Measurements from ENCODE around the gene RPS15A.
"Not testable (repeated sequence)": the region's sequence is repeated elsewhere in the genome, so short reads cannot be mapped to it uniquely, and the experiment has no call there.

RPS15A gene

GRCh38 chr16:18797746-18798145 lies 7.6 kb upstream of the RPS15A start:
- DNase-seq (ENCODE audit: low read depth in 2 of 2), result no peak

- DNase-seq (ENCODE audit: low read depth in 2 of 2), result no peak
These were observed 6.2 kb upstream of the RPS15A start for GRCh38 chr16:18796377-18796776.

DNA sequence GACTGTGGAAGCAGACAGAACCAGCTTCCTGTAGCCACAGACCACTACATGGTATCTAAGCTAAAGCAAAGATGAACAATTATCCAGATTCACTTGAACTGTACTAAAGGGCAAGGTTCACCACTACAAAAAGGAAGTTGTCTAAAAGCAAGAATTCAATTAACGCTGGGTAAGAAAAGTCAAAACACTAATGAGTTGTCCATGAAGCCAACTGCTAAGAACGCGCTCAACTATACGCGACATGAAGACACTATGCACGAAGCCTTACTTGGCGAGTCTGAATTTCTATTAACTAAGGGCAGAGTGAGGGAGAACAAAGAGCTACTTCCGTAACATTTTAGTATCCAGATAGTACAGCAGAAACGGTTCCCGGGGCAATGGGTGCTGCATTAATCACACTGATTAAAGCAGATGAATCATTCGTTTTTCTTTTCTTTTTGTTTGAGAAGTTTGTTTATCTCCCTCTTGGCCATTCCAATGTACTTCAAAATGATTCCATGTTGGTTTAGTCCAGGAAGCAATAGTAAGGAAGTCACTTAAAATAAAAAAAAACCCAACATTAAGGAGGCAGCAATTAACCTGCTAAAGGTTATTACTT lies 2.8 kb upstream of the RPS15A start:
- DNase-seq (ENCODE audit: low read depth in 2 of 2), result no peak

DNA sequence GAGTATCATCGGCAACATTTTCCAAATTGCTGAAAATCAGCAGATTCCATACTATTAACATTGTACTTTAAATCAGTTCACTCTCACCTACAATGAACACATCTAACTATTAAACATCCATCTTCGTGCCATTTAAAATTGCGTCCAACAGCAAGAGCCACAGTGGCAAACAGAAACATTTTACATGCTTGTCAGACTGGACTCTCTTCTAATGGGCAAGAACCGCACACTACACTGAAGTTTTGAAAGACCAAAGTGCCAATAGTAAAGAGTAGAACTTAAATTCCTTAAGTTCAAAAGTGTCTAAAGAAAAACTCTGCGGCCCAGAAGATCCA lies 652 bp downstream of the RPS15A start:
- no peak for DNase-seq (ENCODE audit: low read depth in 2 of 2)

DNA sequence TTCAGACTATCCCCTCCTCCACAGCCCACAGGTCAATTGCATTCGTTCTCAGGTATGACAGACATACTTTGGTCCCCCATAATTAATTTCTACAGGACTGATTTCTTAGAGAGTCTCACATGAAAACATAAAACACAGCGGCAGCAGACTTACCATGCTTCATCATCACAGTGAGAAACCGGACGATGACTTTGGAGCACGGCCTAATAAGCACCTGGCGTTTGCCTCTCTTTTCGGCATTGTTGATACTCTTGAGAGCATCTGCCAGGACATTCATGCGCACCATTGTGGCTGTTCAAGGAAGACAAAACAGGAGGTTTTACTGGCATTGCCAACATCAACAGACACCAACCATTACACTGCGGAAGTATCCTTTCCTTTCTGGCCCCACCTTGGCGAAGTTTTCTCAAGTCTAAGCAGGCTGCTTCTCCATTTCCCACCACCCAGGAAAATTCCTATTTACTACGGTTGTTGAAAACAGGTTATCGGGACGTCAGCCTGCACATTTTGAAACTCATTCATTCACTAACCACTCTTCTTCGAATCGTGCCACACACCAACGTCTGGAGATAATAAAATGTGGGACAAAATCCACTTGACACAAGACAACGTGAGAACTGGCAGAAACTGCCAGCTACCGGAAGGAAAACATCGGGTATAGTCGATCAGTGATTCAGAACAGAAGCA lies 1.2 kb downstream of the RPS15A start:
- no peak for DNase-seq (ENCODE audit: low read depth in 2 of 2)

GRCh38 chr16:18784917-18785623 lies 5.1 kb downstream of the RPS15A start:
- DNase-seq (ENCODE audit: low read depth in 2 of 2), result no peak

GRCh38 chr16:18783430-18784341 lies 6.4 kb downstream of the RPS15A start:
- DNase-seq (ENCODE audit: low read depth in 2 of 2), result no peak

GRCh38 chr16:18782697-18783429 lies 7.3 kb downstream of the RPS15A start:
- no peak for DNase-seq (ENCODE audit: low read depth in 2 of 2)

GRCh38 chr16:18781232-18781631 lies 8.9 kb downstream of the RPS15A start:
- DNase-seq (ENCODE audit: low read depth in 2 of 2), result not testable (repeated sequence)

DNA sequence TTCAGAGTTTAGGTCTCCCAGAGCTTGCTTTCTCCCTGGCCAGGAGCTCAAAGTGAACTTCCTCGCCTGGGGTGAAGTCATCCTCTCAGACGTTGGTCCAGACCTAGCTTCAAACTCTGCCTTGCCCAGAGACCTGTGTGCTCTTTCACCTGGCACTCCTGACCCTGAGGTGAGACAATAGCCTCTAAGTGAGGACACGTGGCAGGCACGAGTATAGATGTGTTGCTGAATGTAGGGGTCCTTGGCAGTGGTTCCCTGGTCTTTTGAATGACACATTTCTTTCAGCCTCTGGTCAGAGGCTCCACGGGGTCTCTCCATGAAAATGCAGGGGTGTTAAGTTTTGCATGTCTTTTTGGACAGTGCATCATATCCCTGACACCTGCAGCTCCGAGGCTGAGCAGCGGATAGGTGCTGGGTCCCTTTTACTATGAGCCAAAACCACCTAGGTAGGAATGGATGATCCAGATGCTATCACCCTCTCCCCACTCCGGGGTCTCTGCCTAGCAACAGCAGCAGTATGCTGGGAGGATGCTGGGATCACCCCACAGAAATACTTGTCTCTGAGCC lies 9.6 kb downstream of the RPS15A start:
- DNase-seq (ENCODE audit: low read depth in 2 of 2), result not testable (repeated sequence)

GRCh38 chr16:18777664-18778063 lies 12.5 kb downstream of the RPS15A start:
- DNase-seq (ENCODE audit: low read depth in 2 of 2), result not testable (repeated sequence)

DNA sequence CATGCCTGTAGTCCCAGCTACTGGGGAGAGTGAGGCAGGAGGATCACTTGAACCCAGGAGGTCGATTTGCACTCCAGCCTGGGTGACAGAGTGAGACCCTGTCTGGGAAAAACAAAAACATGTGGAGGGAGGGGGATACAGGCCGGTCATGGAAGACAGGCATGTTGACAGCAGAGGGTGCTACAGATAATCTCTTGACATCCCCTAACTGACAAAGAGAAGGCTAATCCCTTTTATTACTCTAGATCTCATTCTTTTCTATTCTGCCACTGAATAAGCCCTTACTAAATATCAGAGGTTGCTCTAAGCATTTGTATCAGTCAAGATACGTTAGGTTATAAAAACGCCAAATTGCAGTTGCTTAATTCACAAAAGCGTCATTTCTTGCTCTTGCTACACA lies 13.8 kb downstream of the RPS15A start:
- DNase-seq (ENCODE audit: low read depth in 2 of 2), result not testable (repeated sequence)

DNA sequence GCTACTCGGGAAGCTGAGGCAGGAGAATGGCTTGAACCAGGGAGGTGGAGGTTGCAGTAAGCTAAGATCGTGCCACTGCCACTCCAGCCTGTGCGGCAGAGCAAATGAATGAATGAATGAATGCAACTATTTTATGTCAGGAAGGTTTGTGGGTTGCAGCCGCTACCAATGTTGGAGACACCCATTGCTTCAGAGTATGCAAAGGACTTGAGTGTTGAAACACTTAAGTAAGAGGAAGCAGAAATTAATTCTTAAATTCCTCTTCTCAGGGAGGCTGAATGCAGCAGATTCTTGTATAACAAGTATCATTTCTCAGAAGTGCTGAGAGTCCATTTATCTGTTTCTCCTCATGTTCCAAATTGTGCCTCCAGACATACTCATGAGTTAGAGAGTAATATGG lies 15.5 kb downstream of the RPS15A start:
- DNase-seq (ENCODE audit: low read depth in 2 of 2), result not testable (repeated sequence)

DNA sequence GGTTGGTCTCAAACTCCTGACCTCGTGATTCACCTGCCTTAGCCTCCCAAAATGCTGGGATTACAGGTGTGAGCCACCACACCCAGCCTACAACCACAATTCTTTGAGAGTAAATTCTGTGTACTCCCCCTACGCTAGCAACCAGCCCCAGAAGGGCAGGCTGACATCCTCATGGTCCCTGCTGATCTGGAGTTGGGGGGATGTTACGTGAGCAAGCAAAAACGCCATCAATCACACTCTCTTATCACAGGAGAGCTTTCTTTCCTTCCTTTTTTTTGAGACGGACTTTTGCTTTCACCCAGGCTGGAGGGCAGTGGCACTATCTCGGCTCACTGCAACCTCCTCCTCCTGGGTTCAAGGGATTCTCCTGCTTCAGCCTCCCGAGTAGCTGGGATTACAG lies 18.0 kb downstream of the RPS15A start:
- not testable (repeated sequence) for DNase-seq (ENCODE audit: low read depth in 2 of 2)

GRCh38 chr16:18770336-18770962 lies 19.7 kb downstream of the RPS15A start:
- DNase-seq (ENCODE audit: low read depth in 2 of 2), result not testable (repeated sequence)

- not testable (repeated sequence) for DNase-seq (ENCODE audit: low read depth in 2 of 2)
These were observed 22.9 kb downstream of the RPS15A start for GRCh38 chr16:18767217-18767616.

GRCh38 chr16:18762713-18763112 lies 27.4 kb downstream of the RPS15A start:
- not testable (repeated sequence) for DNase-seq (ENCODE audit: low read depth in 2 of 2)

DNA sequence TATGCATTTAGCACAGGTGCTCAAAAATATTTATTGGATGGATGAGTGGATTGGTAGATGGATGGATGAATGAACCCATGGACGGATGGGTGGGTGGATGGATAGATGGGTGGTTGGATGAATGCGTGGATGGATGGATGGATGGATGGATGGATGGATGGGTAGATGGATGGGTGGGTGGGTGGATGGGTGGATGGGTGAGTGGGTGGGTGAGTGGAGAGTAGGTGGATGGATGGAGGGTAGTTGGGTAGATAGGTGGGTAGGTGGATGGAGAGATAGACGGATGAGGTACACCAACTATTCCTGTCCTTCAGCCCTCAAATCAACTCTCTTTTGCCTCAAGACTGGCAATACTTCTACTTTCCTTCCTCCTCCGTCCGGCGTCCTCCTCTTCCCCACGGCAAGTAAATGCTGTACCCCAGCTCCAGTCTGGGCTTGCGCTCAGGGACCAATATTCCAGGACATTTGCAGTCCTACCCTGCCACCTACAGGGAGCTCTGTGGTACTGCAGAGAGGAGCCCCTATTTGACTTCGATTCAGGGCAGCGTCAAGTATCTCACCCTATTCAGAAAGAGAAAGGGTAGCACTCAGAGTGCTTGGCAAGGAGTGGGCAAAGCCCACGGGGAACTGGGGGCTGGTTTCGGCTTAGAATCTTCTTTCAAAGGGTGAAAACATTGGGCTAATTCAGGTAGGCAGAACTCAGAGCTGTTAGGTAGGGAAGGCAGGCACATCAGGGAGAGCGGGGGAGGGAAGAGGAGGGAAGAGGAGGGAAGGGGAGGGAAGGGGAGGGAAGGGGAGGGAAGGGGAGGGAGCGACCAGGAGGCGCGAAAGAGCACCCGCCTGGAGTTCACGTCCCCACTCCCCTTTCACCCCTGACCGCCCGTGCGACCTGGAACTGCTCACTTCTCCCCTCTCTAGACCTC lies 30.3 kb downstream of the RPS15A start:
- DNase-seq (ENCODE audit: low read depth in 2 of 2), result peak; percentile 19 to 47

DNA sequence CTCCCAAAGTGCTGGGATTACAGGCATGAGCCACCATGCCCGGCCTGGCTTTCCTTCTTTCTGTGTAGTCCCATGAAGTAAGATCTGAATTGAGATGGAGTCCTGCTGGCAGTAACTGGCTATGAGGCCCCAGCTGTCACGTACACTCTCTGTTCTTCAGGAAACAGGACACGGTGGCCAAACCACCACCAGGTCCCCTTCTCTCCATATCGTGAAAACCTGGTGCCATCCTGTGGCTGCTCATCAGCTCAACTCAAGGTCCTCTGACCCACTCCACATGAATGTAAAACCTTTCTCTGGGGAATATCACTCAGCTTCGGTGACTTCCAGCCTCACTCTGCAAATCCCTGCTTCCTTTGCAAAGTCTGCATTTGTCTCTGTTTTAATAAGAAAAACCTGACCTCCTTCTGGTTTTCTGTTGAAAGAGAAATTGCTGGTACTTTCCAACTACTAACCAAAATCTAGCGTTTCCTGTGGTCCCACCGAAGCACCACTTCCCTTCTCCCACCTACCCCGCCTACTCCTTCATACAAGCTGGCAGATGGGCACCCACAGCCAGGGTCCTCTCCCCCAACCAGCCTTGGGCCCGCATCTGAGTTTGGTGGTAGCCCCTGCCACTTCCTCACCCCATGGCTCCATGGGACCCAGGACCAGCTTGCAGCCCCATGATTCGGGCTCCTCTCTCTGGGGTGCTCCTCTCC lies 32.0 kb downstream of the RPS15A start:
- DNase-seq (ENCODE audit: low read depth in 2 of 2), result not testable (repeated sequence)
